HCT116 (cell line): ENCODE results near the gene LAMB2. TPM values are rescaled to one million over a fixed set of nuclear protein-coding genes. Genes with fewer than 3 reads are reported as not detected.

ENCODE experiments used
- ATAC-seq: fragments of 200-7000 bp; cut with Tn5 transposase; 2 replicates; pipeline ENCODE4 v1.9.1; 2020; ENCODE audit warnings: mild to moderate bottlenecking, moderate library complexity
- BruUV-seq: library from RNA; stranded (reverse); fragments of 400-500 nt; replicated peaks from 2 replicates; lab custom pipeline; 2021; lab: Mats Ljungman, UMichigan
- CTCF ChIA-PET: fragments of 300-600 bp; sonication (Branson Sonifier 250); formaldehyde crosslinking; loops from one replicate; lab custom pipeline; 2021; ENCODE audit warnings: antibody characterized with exemption; lab: Charles Lee
- POLR2A ChIA-PET: fragments of 300-600, 350-600 bp; sonication (Branson Sonifier 250); formaldehyde crosslinking; loops from one replicate; lab custom pipeline; 2021; ENCODE audit warnings: antibody characterized with exemption; lab: Charles Lee
- RAD21 ChIA-PET, 2 experiments: fragments of 300-600 bp; sonication (Branson Sonifier 250); formaldehyde crosslinking; loops; one replicate each; lab custom pipeline; 2023; ENCODE audit warnings: low total read pairs in 2 of 2; ENCODE audit not compliant: uncharacterized antibody in 2 of 2, unreplicated experiment in 2 of 2, low non-redundant PET in 1 of 2; lab: Charles Lee
- DNase-seq: peaks from one replicate; pipeline ENCODE4 v3.0.0-alpha.2; 2010; ENCODE audit warnings: low read depth, low spot score
- H2AFZ ChIP-seq: fragments of 200-600 bp; shearing (Covaris generic), sonication (generic); 2 replicates; pipeline ENCODE4 v1.6.1; 2017; ENCODE audit warnings: low read depth, mixed run types, mixed read lengths, antibody characterized with exemption, low read length; ENCODE audit not compliant: poor library complexity, severe bottlenecking
- H3K27ac ChIP-seq: 2 replicates; pipeline ENCODE4 v1.5.1; 2012; ENCODE audit warnings: low read depth, low read length
- H3K27me3 ChIP-seq: fragments of 200-600 bp; sonication (generic); 2 replicates; pipeline ENCODE4 v1.6.1; 2016; ENCODE audit warnings: mixed run types, low read length, mixed read lengths; ENCODE audit not compliant: insufficient read depth
- H3K36me3 ChIP-seq, 2 experiments: fragments of 200-500 bp in 1 of 2; fragments of 200-600 bp in 1 of 2; sonication (Bioruptor generic) in 1 of 2; sonication (generic) in 1 of 2; 2 replicates each; pipeline versions ENCODE4 v1.5.1 to v1.6.1; 2014 to 2016; ENCODE audit warnings: low read length in 2 of 2, inconsistent platforms in 1 of 2, mixed read lengths in 1 of 2, mixed run types in 1 of 2; ENCODE audit not compliant: insufficient read depth in 2 of 2, control insufficient read depth in 1 of 2
- H3K4me1 ChIP-seq, 2 experiments: fragments of 200-600 bp in 1 of 2; sonication (generic) in 1 of 2; 2 replicates each; pipeline versions ENCODE4 v1.5.1 to v1.6.1; 2012 to 2017; ENCODE audit warnings: low read length in 2 of 2, inconsistent platforms in 1 of 2, mild to moderate bottlenecking in 1 of 2, mixed read lengths in 1 of 2, mixed run types in 1 of 2, moderate library complexity in 1 of 2; ENCODE audit not compliant: insufficient read depth in 2 of 2, control insufficient read depth in 1 of 2
- H3K4me2 ChIP-seq: fragments of 200-600 bp; sonication (generic); 2 replicates; pipeline ENCODE4 v1.6.1; 2017; ENCODE audit warnings: mixed run types, low read length, mixed read lengths
- H3K4me3 ChIP-seq, 2 experiments: fragments of 200-600 bp in 1 of 2; sonication (generic) in 1 of 2; replicated peaks in 1 of 2; 2 replicates each; pipeline ENCODE4 v1.5.1; 2011 to 2016; ENCODE audit warnings: low read length in 2 of 2, control low read depth in 1 of 2, low read depth in 1 of 2, mild to moderate bottlenecking in 1 of 2, mixed read lengths in 1 of 2, mixed run types in 1 of 2
- H3K79me2 ChIP-seq: fragments of 200-600 bp; sonication (generic); 2 replicates; pipeline ENCODE4 v1.6.1; 2017; ENCODE audit warnings: mild to moderate bottlenecking, mixed run types, low read length, moderate library complexity, mixed read lengths; ENCODE audit not compliant: insufficient read depth
- H3K9ac ChIP-seq: fragments of 200-600 bp; sonication (generic); 2 replicates; pipeline ENCODE4 v1.6.1; 2016; ENCODE audit warnings: low read length, mixed read lengths
- H3K9me2 ChIP-seq: fragments of 200-600 bp; sonication (generic), shearing (Covaris generic); 2 replicates; pipeline ENCODE4 v1.6.1; 2017; ENCODE audit warnings: mixed run types, mild to moderate bottlenecking, moderate library complexity; ENCODE audit not compliant: insufficient read depth
- H3K9me3 ChIP-seq, 2 experiments: fragments of 200-500 bp in 1 of 2; fragments of 200-600 bp in 1 of 2; sonication (Bioruptor generic) in 1 of 2; sonication (generic) in 1 of 2; 2 replicates each; pipeline ENCODE4 v1.6.1; 2014 to 2017; ENCODE audit warnings: low read length in 2 of 2, mixed read lengths in 2 of 2, inconsistent platforms in 1 of 2, low read depth in 1 of 2, mild to moderate bottlenecking in 1 of 2, mixed run types in 1 of 2, moderate library complexity in 1 of 2; ENCODE audit not compliant: control insufficient read depth in 1 of 2, insufficient read depth in 1 of 2
- H4K20me1 ChIP-seq: fragments of 200-600 bp; sonication (generic), shearing (Covaris generic); 2 replicates; pipeline ENCODE4 v1.6.1; 2017; ENCODE audit warnings: mixed run types, mild to moderate bottlenecking, moderate library complexity; ENCODE audit not compliant: insufficient read depth
- CBX3 ChIP-seq: IDR thresholded peaks from 2 replicates; pipeline ENCODE4 v1.6.1; 2012; ENCODE audit warnings: low read depth
- CEBPB ChIP-seq: IDR thresholded peaks from 2 replicates; pipeline ENCODE4 v1.6.1; 2012; ENCODE audit warnings: low read depth
- EGR1 ChIP-seq: IDR thresholded peaks from 2 replicates; pipeline ENCODE4 v1.6.1; 2012; ENCODE audit warnings: low read depth
- ELF1 ChIP-seq: IDR thresholded peaks from 2 replicates; pipeline ENCODE4 v1.6.1; 2012; ENCODE audit warnings: low read depth, borderline replicate concordance
- EZH2phosphoT487 ChIP-seq: fragments of 200-600 bp; IDR thresholded peaks from 2 replicates; pipeline ENCODE4 v1.6.1; 2018; ENCODE audit warnings: antibody characterized with exemption, borderline replicate concordance
- JUND ChIP-seq: IDR thresholded peaks from 2 replicates; pipeline ENCODE4 v1.6.1; 2012
- POLR2A ChIP-seq: IDR thresholded peaks from 2 replicates; pipeline ENCODE4 v1.7.0; 2011; ENCODE audit warnings: borderline replicate concordance; ENCODE audit not compliant: insufficient read depth, insufficient read length; ENCODE audit errors: extremely low read depth
- POLR2AphosphoS5 ChIP-seq: IDR thresholded peaks from 2 replicates; pipeline ENCODE4 v1.6.1; 2011; ENCODE audit warnings: mild to moderate bottlenecking, low read depth, low read length, moderate library complexity
- RAD21 ChIP-seq: IDR thresholded peaks from 2 replicates; pipeline ENCODE4 v1.6.1; 2012; ENCODE audit warnings: low read depth, mild to moderate bottlenecking
- SP1 ChIP-seq: IDR thresholded peaks from 2 replicates; pipeline ENCODE4 v1.6.1; 2012; ENCODE audit warnings: low read depth
- TCF7L2 ChIP-seq: IDR thresholded peaks from 2 replicates; pipeline ENCODE4 v1.7.0; 2011; ENCODE audit warnings: borderline replicate concordance, inconsistent platforms; ENCODE audit not compliant: insufficient read depth, insufficient read length; ENCODE audit errors: extremely low read depth
- YY1 ChIP-seq: IDR thresholded peaks from 2 replicates; pipeline ENCODE4 v1.6.1; 2011; ENCODE audit warnings: low read length, low read depth, moderate library complexity, mild to moderate bottlenecking; ENCODE audit not compliant: insufficient replicate concordance; ENCODE audit errors: extremely low read depth
- ZFX ChIP-seq: fragments of 450-650 bp; IDR thresholded peaks from 2 replicates; pipeline ENCODE4 v1.6.1; 2017
- ZNF274 ChIP-seq: fragments of 200-500 bp; sonication (Bioruptor generic); IDR thresholded peaks from 2 replicates; pipeline ENCODE4 v1.6.1; 2014; ENCODE audit warnings: mild to moderate bottlenecking, low read depth, low read length, inconsistent platforms
- intact Hi-C: fragments of 100-400 bp; cut with micrococcal nuclease; formaldehyde crosslinking; loops from 2 replicates; pipeline ENCODE4 v1.10.0; 2022
- total RNA-seq: library from RNA; stranded (reverse); gene quantifications from one replicate; pipeline ENCODE4 v1.2.1, GENCODE V29; 2021; ENCODE audit not compliant: unreplicated experiment
- TF ChIP-seq, protein P1 (sequence below): IDR thresholded peaks from 2 replicates; pipeline ENCODE4 v1.6.1; 2011; ENCODE audit warnings: mild to moderate bottlenecking, low read length, moderate library complexity; ENCODE audit not compliant: insufficient replicate concordance; ENCODE audit errors: extremely low read depth
- TF ChIP-seq, protein P2 (sequence below): IDR thresholded peaks from 2 replicates; pipeline ENCODE4 v1.6.1; 2012

LAMB2 gene
- total RNA-seq, 1 experiment from 2014 or later: 213 TPM

DNA sequence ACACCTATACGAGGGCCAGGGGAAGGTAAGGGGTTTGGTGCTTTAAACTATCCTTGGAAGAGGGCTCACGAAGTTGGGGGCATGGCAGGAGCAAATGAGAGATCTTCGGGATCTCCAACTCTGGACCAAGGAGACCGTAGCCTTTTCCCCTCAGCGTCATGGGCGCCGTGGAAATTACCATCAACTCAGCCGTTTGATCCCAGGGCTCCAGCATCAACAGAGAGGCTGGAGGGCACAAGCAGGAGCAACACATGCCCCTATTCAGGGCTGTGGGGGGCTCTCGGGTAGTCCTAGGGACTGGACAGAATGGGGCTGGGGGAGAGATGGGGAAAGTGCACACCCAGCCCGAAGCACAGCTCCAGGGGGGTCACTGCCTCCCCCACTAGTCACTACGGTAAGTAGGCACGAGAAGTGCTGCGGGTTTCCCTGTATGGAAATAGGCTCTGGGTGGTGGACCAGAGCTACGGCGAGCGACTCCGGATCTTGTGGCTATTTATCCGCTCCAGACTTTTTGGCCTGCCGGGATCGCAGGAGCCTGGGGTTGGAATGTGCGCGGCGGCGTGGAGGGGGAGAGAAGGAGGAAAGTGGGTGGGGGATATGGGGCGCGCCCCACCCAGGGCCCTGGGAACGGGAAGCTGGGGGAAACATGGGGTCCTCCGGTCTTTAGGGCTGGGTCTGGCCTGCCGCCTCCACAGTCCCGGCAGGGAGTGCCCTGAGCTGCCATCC is 539 bp upstream of the LAMB2 start:
- Histone ChIP-seq H3K4me2 (peak overlapping the region; percentile 100), H3K9me2 (no peaks in the 10 kb centered on the region), H3K4me3 (peak overlapping the region; percentile 70 to 91), H2AFZ (peak overlapping the region; percentile 73), H3K9ac (peak overlapping the region; percentile 87), H4K20me1 (no peaks in the 10 kb centered on the region), H3K4me1 (peaks cover 16 to 46% of the 10 kb centered on the region in 2 experiments)
- POLR2A ChIA-PET: interaction anchor here (0.6 to 2.7 kb wide), 6 partner anchors 13 to 133 kb away, joined by 4 to 23 read pairs (median 4); partner anchors contain the start of genes NDUFAF3, QRICH1 and USP19
- TF ChIP-seq ZNF274: no peak
- no peak for TF ChIP-seq RAD21
- no peak for TF ChIP-seq ELF1
- no peak for TF ChIP-seq EZH2phosphoT487
- TF ChIP-seq CEBPB: no peak
- TF ChIP-seq SP1: no peak
- TF ChIP-seq TCF7L2: peak; percentile 37
- TF ChIP-seq EGR1: no peak
- TF ChIP-seq YY1: peak; percentile 74
- no peak for TF ChIP-seq POLR2A
- TF ChIP-seq JUND: no peak
- TF ChIP-seq, protein P1, sequence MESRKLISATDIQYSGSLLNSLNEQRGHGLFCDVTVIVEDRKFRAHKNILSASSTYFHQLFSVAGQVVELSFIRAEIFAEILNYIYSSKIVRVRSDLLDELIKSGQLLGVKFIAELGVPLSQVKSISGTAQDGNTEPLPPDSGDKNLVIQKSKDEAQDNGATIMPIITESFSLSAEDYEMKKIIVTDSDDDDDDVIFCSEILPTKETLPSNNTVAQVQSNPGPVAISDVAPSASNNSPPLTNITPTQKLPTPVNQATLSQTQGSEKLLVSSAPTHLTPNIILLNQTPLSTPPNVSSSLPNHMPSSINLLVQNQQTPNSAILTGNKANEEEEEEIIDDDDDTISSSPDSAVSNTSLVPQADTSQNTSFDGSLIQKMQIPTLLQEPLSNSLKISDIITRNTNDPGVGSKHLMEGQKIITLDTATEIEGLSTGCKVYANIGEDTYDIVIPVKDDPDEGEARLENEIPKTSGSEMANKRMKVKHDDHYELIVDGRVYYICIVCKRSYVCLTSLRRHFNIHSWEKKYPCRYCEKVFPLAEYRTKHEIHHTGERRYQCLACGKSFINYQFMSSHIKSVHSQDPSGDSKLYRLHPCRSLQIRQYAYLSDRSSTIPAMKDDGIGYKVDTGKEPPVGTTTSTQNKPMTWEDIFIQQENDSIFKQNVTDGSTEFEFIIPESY: no peak
- TF ChIP-seq, protein P2, sequence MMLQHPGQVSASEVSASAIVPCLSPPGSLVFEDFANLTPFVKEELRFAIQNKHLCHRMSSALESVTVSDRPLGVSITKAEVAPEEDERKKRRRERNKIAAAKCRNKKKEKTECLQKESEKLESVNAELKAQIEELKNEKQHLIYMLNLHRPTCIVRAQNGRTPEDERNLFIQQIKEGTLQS: no peak
- TF ChIP-seq POLR2AphosphoS5: peak; percentile 69
- TF ChIP-seq CBX3: no peak
- TF ChIP-seq ZFX: no peak
- TF ChIP-seq, all 23 proteins: peak for 3
- Histone ChIP-seq H3K79me2 (peaks cover 11% of the 10 kb centered on the region; the same call in 1 of the 2 replicates), H3K27me3 (no peaks in the 10 kb centered on the region), H3K9me3 (no peaks in the 10 kb centered on the region), H3K36me3 (no peaks in the 10 kb centered on the region; a peak in 1 of 4 replicates), H3K27ac (peak overlapping the region; percentile 89)
- CTCF ChIA-PET: interaction anchor here (0.7 to 2.7 kb wide), 4 partner anchors 13 to 316 kb away, joined by 3 to 13 read pairs (median 10); partner anchors contain the start of genes QRICH1 and USP19
- DNase-seq (peak; percentile 74), ATAC-seq (peak; percentile 76)
- intact Hi-C loops: loop anchor here (1.0 kb wide), 2 partner anchors 39 to 144 kb away; partner anchors contain the start of gene QRICH1
- BruUV-seq: no TSS peak
- RAD21 ChIA-PET: interaction anchor here (0.8 to 1.4 kb wide), 2 partner anchors 13 to 316 kb away, joined by 3 to 8 read pairs; partner anchors contain the start of gene USP19 (in 1 of the 2)
